NT2/D1 (cell line): ENCODE results near the gene ANK2.

Experiments used
- DNase-seq: peaks from one replicate; pipeline ENCODE4 v3.0.0-alpha.2; 2011; ENCODE audit warnings: low read depth, low spot score
- H3K27me3 ChIP-seq: 2 replicates; pipeline ENCODE4 v1.6.0; 2011; ENCODE audit warnings: mild to moderate bottlenecking; ENCODE audit not compliant: insufficient read length, insufficient read depth
- H3K36me3 ChIP-seq: 2 replicates; pipeline ENCODE4 v1.6.1; 2011; ENCODE audit warnings: mild to moderate bottlenecking, low read length, mixed read lengths; ENCODE audit not compliant: insufficient read depth, insufficient read length
- H3K4me1 ChIP-seq: 2 replicates; pipeline ENCODE4 v1.5.1; 2011; ENCODE audit not compliant: insufficient read depth, insufficient read length
- H3K4me3 ChIP-seq: 2 replicates; pipeline ENCODE4 v1.5.1; 2011; ENCODE audit warnings: low read depth; ENCODE audit not compliant: insufficient read length
- H3K9ac ChIP-seq: 2 replicates; pipeline ENCODE4 v1.6.0; 2011; ENCODE audit warnings: low read depth; ENCODE audit not compliant: insufficient read length
- H3K9me3 ChIP-seq: 2 replicates; pipeline ENCODE4 v1.5.1; 2011; ENCODE audit warnings: mild to moderate bottlenecking, low read length; ENCODE audit not compliant: insufficient read depth
- SUZ12 ChIP-seq: IDR thresholded peaks from 2 replicates; pipeline ENCODE4 v1.6.1; 2011; ENCODE audit not compliant: insufficient read length, insufficient read depth; ENCODE audit errors: extremely low read depth
- YY1 ChIP-seq: IDR thresholded peaks from 2 replicates; pipeline ENCODE4 v1.6.1; 2011; ENCODE audit not compliant: insufficient read length, insufficient read depth
- ZNF274 ChIP-seq: IDR thresholded peaks from 2 replicates; pipeline ENCODE4 v1.6.1; 2011; ENCODE audit warnings: mild to moderate bottlenecking, low read depth, low read length

The ANK2 gene

GRCh38 chr4:113248320-113248719, 198.9 kb downstream of the ANK2 start:
- Histone ChIP-seq H3K4me3 (no peak overlapping the region), H3K36me3 (no peaks in the 10 kb centered on the region), H3K9ac (no peak overlapping the region), H3K27me3 (no peaks in the 10 kb centered on the region), H3K4me1 (no peaks in the 10 kb centered on the region), H3K9me3 (no peaks in the 10 kb centered on the region)
- peak; percentile 13 for DNase-seq
- no peak for TF ChIP-seq ZNF274
- no peak for TF ChIP-seq YY1
- no peak for TF ChIP-seq SUZ12

GRCh38 chr4:113255628-113256027, 206.2 kb downstream of the ANK2 start:
- TF ChIP-seq YY1 (no peak), ZNF274 (no peak), SUZ12 (no peak)

GRCh38 chr4:113256946-113257345, 207.5 kb downstream of the ANK2 start:
- Histone ChIP-seq H3K4me1 (no peaks in the 10 kb centered on the region), H3K9ac (no peak overlapping the region), H3K36me3 (peaks cover 13% of the 10 kb centered on the region), H3K4me3 (no peak overlapping the region), H3K27me3 (no peaks in the 10 kb centered on the region), H3K9me3 (no peaks in the 10 kb centered on the region)
- DNase-seq: no peak
- no peak for TF ChIP-seq ZNF274
- no peak for TF ChIP-seq YY1
- no peak for TF ChIP-seq SUZ12

More at GRCh38 chr4:113255628-113256027, 206.2 kb downstream of the ANK2 start:
- Histone ChIP-seq H3K4me3 (no peak overlapping the region), H3K9ac (no peak overlapping the region), H3K27me3 (no peaks in the 10 kb centered on the region), H3K4me1 (no peaks in the 10 kb centered on the region), H3K9me3 (no peaks in the 10 kb centered on the region), H3K36me3 (peaks cover 10% of the 10 kb centered on the region)
- no peak for DNase-seq

- Histone ChIP-seq H3K4me1 (no peaks in the 10 kb centered on the region), H3K9me3 (no peaks in the 10 kb centered on the region), H3K36me3 (peaks cover 12% of the 10 kb centered on the region), H3K9ac (no peak overlapping the region), H3K27me3 (no peaks in the 10 kb centered on the region), H3K4me3 (no peak overlapping the region)
- TF ChIP-seq ZNF274: no peak
- no peak for TF ChIP-seq SUZ12
- TF ChIP-seq YY1: no peak
- no peak for DNase-seq
Measured at GRCh38 chr4:113260688-113261087, 211.2 kb downstream of the ANK2 start.

- no peak overlapping the region for H3K4me3 ChIP-seq
- H3K36me3 ChIP-seq: peaks cover 3% of the 10 kb centered on the region
- H3K4me1 ChIP-seq: no peaks in the 10 kb centered on the region
- no peaks in the 10 kb centered on the region for H3K27me3 ChIP-seq
- H3K9ac ChIP-seq: no peak overlapping the region
- DNase-seq: no peak
- TF ChIP-seq SUZ12 (no peak), YY1 (no peak), ZNF274 (no peak)
- H3K9me3 ChIP-seq: no peaks in the 10 kb centered on the region
Measured at GRCh38 chr4:113263274-113263673, 213.8 kb downstream of the ANK2 start.

GRCh38 chr4:113270520-113271319, 221.3 kb downstream of the ANK2 start:
- Histone ChIP-seq H3K9ac (no peak overlapping the region), H3K36me3 (no peaks in the 10 kb centered on the region), H3K4me3 (no peak overlapping the region), H3K4me1 (no peaks in the 10 kb centered on the region), H3K27me3 (no peaks in the 10 kb centered on the region), H3K9me3 (no peaks in the 10 kb centered on the region)
- TF ChIP-seq SUZ12: no peak
- no peak for TF ChIP-seq YY1
- no peak for TF ChIP-seq ZNF274
- no peak for DNase-seq

GRCh38 chr4:113272523-113272922, 223.1 kb downstream of the ANK2 start:
- no peaks in the 10 kb centered on the region for H3K27me3 ChIP-seq
- TF ChIP-seq SUZ12 (no peak), YY1 (no peak), ZNF274 (no peak)
- no peaks in the 10 kb centered on the region for H3K9me3 ChIP-seq
- H3K4me1 ChIP-seq: no peaks in the 10 kb centered on the region
- no peak for DNase-seq
- no peak overlapping the region for H3K4me3 ChIP-seq
- H3K36me3 ChIP-seq: no peaks in the 10 kb centered on the region
- H3K9ac ChIP-seq: no peak overlapping the region
